CD4-positive, CD25-positive, alpha-beta regulatory T cell (primary cell): Measurements from ENCODE around the gene ZNF76. TPM values are rescaled to one million over a fixed set of nuclear protein-coding genes. Genes with fewer than 3 reads are reported as not detected.

ENCODE experiments used
- ATAC-seq, 2 donors: fragments of 150-1000 bp; cut with Tn5 transposase; one replicate each; pipeline ENCODE4 v1.10.0; 2021; ENCODE audit warnings: low read depth in 2 of 2, moderate number of reproducible peaks in 2 of 2, moderate library complexity in 1 of 2
- DNase-seq, 3 donors: peaks; one replicate each; pipeline versions ENCODE4 v3.0.0 to v3.0.0-alpha.2; 2012 to 2022; ENCODE audit warnings: mixed read lengths in 1 of 3
- H3K27ac ChIP-seq: one replicate; pipeline ENCODE4 v1.7.0; 2013; ENCODE audit warnings: mild to moderate bottlenecking, low read length; ENCODE audit not compliant: insufficient read depth, poor library complexity, severe bottlenecking
- H3K27me3 ChIP-seq: one replicate; pipeline ENCODE4 v1.7.0; 2013; ENCODE audit warnings: low read length; ENCODE audit not compliant: control insufficient read depth, insufficient read depth
- H3K36me3 ChIP-seq: one replicate; pipeline ENCODE4 v1.7.0; 2013; ENCODE audit warnings: mild to moderate bottlenecking, low read length, moderate library complexity; ENCODE audit not compliant: control insufficient read depth, insufficient read depth
- H3K4me1 ChIP-seq: 2 replicates; pipeline ENCODE4 v1.7.0; 2013; ENCODE audit warnings: mild to moderate bottlenecking, low read length; ENCODE audit not compliant: insufficient read depth, control insufficient read depth, poor library complexity, severe bottlenecking
- H3K4me3 ChIP-seq: one replicate; pipeline ENCODE4 v1.7.0; 2013; ENCODE audit warnings: low read depth, mild to moderate bottlenecking, low read length, moderate library complexity
- H3K9me3 ChIP-seq, 2 experiments: 1 replicate in 1 of 2; 2 replicates in 1 of 2; pipeline ENCODE4 v1.7.0; 2013; ENCODE audit warnings: low read length in 2 of 2, mild to moderate bottlenecking in 1 of 2, moderate library complexity in 1 of 2; ENCODE audit not compliant: control insufficient read depth in 2 of 2
- H3K27ac Mint-ChIP-seq, 3 donors: one replicate each; pipeline ENCODE4 v1.8.0; 2020 to 2022; ENCODE audit warnings: mild to moderate bottlenecking in 3 of 3, mixed read lengths in 3 of 3, moderate library complexity in 2 of 3
- H3K27me3 Mint-ChIP-seq: one replicate; pipeline ENCODE4 v1.8.0; 2022; ENCODE audit warnings: mild to moderate bottlenecking, mixed read lengths
- H3K36me3 Mint-ChIP-seq: one replicate; pipeline ENCODE4 v1.8.0; 2020; ENCODE audit warnings: mixed read lengths
- H3K4me1 Mint-ChIP-seq, 4 donors: one replicate each; pipeline ENCODE4 v1.8.0; 2020 to 2022; ENCODE audit warnings: mixed read lengths in 4 of 4, mild to moderate bottlenecking in 1 of 4
- H3K4me3 Mint-ChIP-seq, 4 donors: one replicate each; pipeline ENCODE4 v1.8.0; 2020 to 2022; ENCODE audit warnings: mild to moderate bottlenecking in 4 of 4, mixed read lengths in 4 of 4, moderate library complexity in 3 of 4
- H3K9me3 Mint-ChIP-seq, 7 donors: one replicate each; pipeline ENCODE4 v1.8.0; 2020 to 2022; ENCODE audit warnings: mixed read lengths in 7 of 7, mild to moderate bottlenecking in 3 of 7, moderate library complexity in 2 of 7
- polyA plus RNA-seq, 4 donors: library from polyadenylated mRNA; unstranded; fragments of 300-500 nt; fragmentation: Illumina TruSeq; gene quantifications; one replicate each; pipeline ENCODE4 v1.2.3, GENCODE V29; 2021
- total RNA-seq: library from RNA; stranded (reverse); gene quantifications from one replicate; pipeline ENCODE4 v1.2.3, GENCODE V29; 2022

Gene ZNF76
- total and polyA plus RNA-seq, 5 donors from 2014 or later: 18.7 to 66.6 (median 22.1) TPM

DNA sequence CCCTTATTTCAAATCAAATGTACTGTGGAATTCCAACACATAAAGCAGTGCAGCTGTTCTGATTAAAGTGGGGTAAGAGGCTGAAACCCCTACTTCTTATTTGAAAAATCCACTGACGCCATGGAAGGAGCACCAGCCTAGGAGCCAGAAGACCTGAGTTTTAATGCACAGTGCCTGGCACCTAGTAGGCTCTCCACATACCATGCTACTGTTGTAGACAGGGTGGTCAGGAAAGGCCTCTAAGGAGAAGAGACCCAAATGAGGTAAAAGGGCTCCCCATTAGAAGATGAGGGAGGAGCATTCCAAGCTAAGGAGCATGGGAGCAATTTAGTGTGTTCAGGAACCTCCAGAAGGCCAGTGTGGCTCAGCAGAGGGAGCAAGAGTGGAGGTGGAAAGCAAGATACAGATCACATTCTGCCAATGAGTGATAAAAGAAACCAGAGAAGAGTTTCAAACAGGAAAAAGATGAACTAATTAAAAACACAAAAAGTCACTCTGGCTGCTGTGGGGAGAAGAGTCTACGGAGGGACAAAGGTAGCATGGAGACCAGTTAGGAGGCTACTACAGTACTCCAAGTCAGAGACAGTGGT is 11.8 kb upstream of the ZNF76 start:
- Histone ChIP-seq H3K27me3 (no peaks in the 10 kb centered on the region), H3K9me3 (no peaks in the 10 kb centered on the region), H3K27ac (no peak overlapping the region), H3K4me3 (no peak overlapping the region), H3K36me3 (no peaks in the 10 kb centered on the region), H3K4me1 (peaks cover 10% of the 10 kb centered on the region)
- Mint-ChIP-seq H3K27me3 (no peaks in the 10 kb centered on the region), H3K9me3 (no peaks in the 10 kb centered on the region), H3K4me1 (peaks cover 5 to 19% (median 13%) of the 10 kb centered on the region in 4 donors), H3K36me3 (peaks cover 26% of the 10 kb centered on the region), H3K27ac (peak overlapping the region; percentile 42 to 85 (median 73)), H3K4me3 (peak overlapping the region in 1 of 4 donors; percentile 5)
- DNase-seq: peak in 1 of 3 donors; percentile 33
- ATAC-seq: no peak

DNA sequence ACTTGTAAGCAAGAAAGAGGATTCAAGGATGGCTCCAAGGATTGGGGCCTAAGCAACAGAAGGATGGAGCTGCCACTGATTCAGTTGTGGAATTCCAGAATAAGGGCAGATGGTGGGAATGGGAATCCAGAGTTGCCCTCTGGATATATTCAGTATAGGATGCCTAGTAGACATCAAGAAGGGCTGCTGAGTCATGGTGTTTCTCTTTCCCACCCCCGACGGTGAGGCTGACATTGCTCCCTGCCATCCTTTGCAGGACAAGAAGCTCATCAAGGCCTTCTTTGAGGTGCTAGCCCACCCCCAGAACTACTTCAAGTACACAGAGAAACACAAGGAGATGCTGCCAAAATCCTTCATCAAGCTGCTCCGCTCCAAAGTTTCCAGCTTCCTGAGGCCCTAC is 11.2 kb upstream of the ZNF76 start:
- H3K27me3 ChIP-seq: no peaks in the 10 kb centered on the region

DNA sequence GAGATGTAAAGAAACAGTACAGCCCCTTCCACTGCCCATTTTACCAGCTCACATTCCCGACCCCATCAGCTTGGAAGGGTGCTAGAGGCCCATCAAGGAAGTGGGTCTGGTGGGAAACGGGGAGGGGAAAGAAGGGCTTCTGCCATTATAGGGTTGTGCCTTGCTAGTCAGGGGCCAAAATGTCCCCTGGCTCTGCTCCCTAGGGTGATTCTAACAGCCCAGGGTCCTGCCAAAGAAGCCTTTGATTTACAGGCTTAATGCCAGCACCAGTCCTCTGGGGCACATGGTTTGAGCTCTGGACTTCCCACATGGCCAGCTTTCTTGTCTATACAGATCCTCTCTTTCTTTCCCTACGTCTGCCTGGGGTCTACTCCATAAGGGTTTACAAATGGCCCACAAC is 10.6 kb upstream of the ZNF76 start:
- H3K36me3 ChIP-seq: no peaks in the 10 kb centered on the region
- H3K27me3 ChIP-seq: no peaks in the 10 kb centered on the region
- no peak for DNase-seq
- no peak overlapping the region for H3K27ac ChIP-seq
- no peaks in the 10 kb centered on the region for H3K9me3 ChIP-seq
- Mint-ChIP-seq H3K27ac (peak overlapping the region in 2 of 3 donors; percentile 81 to 87), H3K9me3 (no peaks in the 10 kb centered on the region), H3K27me3 (no peaks in the 10 kb centered on the region), H3K4me1 (peaks cover 6 to 27% (median 16%) of the 10 kb centered on the region in 4 donors), H3K36me3 (peaks cover 28% of the 10 kb centered on the region), H3K4me3 (no peak overlapping the region)
- H3K4me3 ChIP-seq: no peak overlapping the region
- H3K4me1 ChIP-seq: peaks cover 10% of the 10 kb centered on the region
- no peak for ATAC-seq

More for the DNA sequence above, 11.2 kb upstream of the ZNF76 start:
- H3K36me3 Mint-ChIP-seq: peaks cover 26% of the 10 kb centered on the region
- ATAC-seq (no peak), DNase-seq (peak in 1 of 3 donors; percentile 24)
- H3K4me1 Mint-ChIP-seq: peaks cover 6 to 22% (median 15%) of the 10 kb centered on the region in 4 donors
- H3K27ac Mint-ChIP-seq: peak overlapping the region in 2 of 3 donors; percentile 42 to 81
- H3K4me3 ChIP-seq: no peak overlapping the region
- no peaks in the 10 kb centered on the region for H3K27me3 Mint-ChIP-seq
- peaks cover 10% of the 10 kb centered on the region for H3K4me1 ChIP-seq
- H3K9me3 ChIP-seq: no peaks in the 10 kb centered on the region
- H3K36me3 ChIP-seq: no peaks in the 10 kb centered on the region
- H3K4me3 Mint-ChIP-seq: peak overlapping the region in 1 of 4 donors; percentile 5
- H3K9me3 Mint-ChIP-seq: no peaks in the 10 kb centered on the region
- no peak overlapping the region for H3K27ac ChIP-seq

DNA sequence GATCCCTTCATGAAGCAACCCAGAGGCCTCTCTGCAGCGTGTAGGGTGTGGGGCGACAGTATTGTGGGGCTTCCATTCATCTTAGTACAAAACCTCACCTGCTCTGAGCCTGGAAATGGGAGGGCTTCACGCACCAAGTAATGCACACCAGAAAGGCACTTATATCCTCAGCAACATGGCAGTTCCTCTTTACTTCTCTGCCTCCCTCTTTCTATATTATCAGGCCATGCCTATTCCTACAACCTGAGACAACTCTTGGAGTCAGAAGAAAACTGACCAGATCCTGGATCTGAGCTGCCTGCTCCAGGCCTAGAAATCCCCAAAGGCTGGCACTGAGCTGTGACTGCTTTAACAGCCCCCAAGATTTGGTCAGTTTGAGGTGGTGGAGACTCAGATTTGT is 7.6 kb upstream of the ZNF76 start:
- no peaks in the 10 kb centered on the region for H3K27me3 Mint-ChIP-seq
- DNase-seq (no peak), ATAC-seq (no peak)
- no peak overlapping the region for H3K4me3 Mint-ChIP-seq
- no peaks in the 10 kb centered on the region for H3K9me3 Mint-ChIP-seq
- peaks cover 6 to 28% (median 17%) of the 10 kb centered on the region in 4 donors for H3K4me1 Mint-ChIP-seq
- Histone ChIP-seq H3K27me3 (no peaks in the 10 kb centered on the region), H3K36me3 (no peaks in the 10 kb centered on the region), H3K4me3 (no peak overlapping the region), H3K9me3 (no peaks in the 10 kb centered on the region), H3K4me1 (peaks cover 10% of the 10 kb centered on the region), H3K27ac (no peak overlapping the region)
- H3K27ac Mint-ChIP-seq: no peak overlapping the region
- peaks cover 13% of the 10 kb centered on the region for H3K36me3 Mint-ChIP-seq

DNA sequence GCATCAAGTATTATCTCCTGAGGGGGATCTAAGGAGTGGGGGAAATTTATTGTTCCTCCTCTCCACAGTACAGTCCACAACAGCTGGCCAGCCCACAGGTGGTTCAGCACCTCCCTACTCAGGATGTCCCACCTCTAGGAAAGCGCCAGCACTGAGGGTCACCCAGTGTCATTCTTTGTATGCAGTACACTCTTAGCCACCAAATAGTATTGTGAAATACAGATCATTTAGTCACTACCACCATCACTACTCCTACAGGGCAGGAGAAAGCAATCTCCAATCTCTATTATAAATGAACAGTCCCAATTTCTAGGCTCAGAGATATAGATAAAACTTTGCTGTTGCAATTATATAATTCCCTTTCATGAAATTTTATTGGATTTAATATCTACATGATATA is 6.3 kb upstream of the ZNF76 start:
- no peak for DNase-seq
- no peaks in the 10 kb centered on the region for H3K9me3 ChIP-seq
- no peaks in the 10 kb centered on the region for H3K27me3 ChIP-seq
- peaks cover 7% of the 10 kb centered on the region for H3K4me1 ChIP-seq
- Mint-ChIP-seq H3K4me3 (no peak overlapping the region), H3K27ac (peak overlapping the region in 1 of 3 donors; percentile 52), H3K4me1 (peaks cover 5 to 26% (median 15%) of the 10 kb centered on the region in 4 donors), H3K36me3 (peaks cover 13% of the 10 kb centered on the region), H3K27me3 (no peaks in the 10 kb centered on the region), H3K9me3 (no peaks in the 10 kb centered on the region)
- H3K36me3 ChIP-seq: no peaks in the 10 kb centered on the region
- H3K4me3 ChIP-seq: no peak overlapping the region
- ATAC-seq: no peak
- H3K27ac ChIP-seq: no peak overlapping the region

DNA sequence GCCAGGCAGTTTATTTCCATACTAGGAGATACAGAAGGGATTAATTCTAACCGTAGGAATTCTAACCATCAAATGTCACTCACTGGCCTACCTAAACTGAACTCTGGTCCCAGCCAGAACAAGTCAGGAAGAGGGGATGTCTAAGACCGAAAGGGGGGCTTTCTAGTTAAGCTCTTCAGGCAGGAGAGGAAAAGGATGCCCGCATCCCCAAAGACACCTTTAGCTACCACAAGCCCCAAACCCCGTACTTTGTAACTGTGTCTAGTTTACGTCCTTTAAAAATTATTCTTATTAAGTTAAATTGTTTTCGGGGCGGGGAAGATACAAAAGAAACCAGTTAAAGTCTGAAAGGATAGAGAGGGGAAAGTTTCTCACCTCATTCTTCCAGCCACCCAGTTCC is 1.2 kb upstream of the ZNF76 start:
- H3K27ac ChIP-seq: peak overlapping the region; percentile 97
- no peaks in the 10 kb centered on the region for H3K36me3 ChIP-seq
- H3K27me3 Mint-ChIP-seq: no peaks in the 10 kb centered on the region
- ATAC-seq (no peak), DNase-seq (no peak)
- no peaks in the 10 kb centered on the region for H3K27me3 ChIP-seq
- no peaks in the 10 kb centered on the region for H3K9me3 ChIP-seq
- peaks cover 7% of the 10 kb centered on the region for H3K36me3 Mint-ChIP-seq
- peaks cover 32% of the 10 kb centered on the region for H3K4me1 ChIP-seq
- H3K27ac Mint-ChIP-seq: peak overlapping the region; percentile 82 to 100 (median 99)
- no peaks in the 10 kb centered on the region for H3K9me3 Mint-ChIP-seq
- H3K4me3 Mint-ChIP-seq: peak overlapping the region; percentile 93 to 97 (median 97)
- peak overlapping the region; percentile 77 for H3K4me3 ChIP-seq
- H3K4me1 Mint-ChIP-seq: peaks cover 16 to 54% (median 42%) of the 10 kb centered on the region in 4 donors

DNA sequence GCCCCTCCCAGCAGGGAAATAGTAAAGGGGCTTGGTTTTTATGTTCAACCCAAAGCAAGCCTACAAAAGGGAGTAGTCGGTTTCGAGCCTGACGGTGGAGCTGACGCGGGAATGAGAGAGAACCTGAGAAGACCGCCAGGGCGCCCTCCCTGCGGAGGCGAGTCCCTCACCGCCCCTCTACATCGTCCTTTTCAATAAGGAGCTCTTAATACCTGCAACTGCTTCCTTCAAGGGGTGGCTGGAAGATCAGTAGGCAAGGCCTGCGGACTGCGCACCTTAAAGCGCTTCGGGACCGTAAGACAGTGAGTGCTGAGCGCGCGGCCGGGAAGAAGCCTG is 709 bp upstream of the ZNF76 start:
- Histone ChIP-seq H3K4me3 (peak overlapping the region; percentile 77), H3K27ac (peak overlapping the region; percentile 97), H3K36me3 (no peaks in the 10 kb centered on the region), H3K27me3 (no peaks in the 10 kb centered on the region), H3K4me1 (peaks cover 32% of the 10 kb centered on the region), H3K9me3 (no peaks in the 10 kb centered on the region)
- Mint-ChIP-seq H3K9me3 (no peaks in the 10 kb centered on the region), H3K4me1 (peaks cover 17 to 57% (median 42%) of the 10 kb centered on the region in 4 donors), H3K4me3 (peak overlapping the region; percentile 93 to 97 (median 97)), H3K27me3 (no peaks in the 10 kb centered on the region), H3K36me3 (peaks cover 3% of the 10 kb centered on the region), H3K27ac (peak overlapping the region; percentile 82 to 100 (median 99))
- DNase-seq (no peak), ATAC-seq (peak; percentile 6 to 12)
